Fibroblast of villous mesenchyme (primary cell): ENCODE data around the gene MAP3K2. TPM values are rescaled to one million over a fixed set of nuclear protein-coding genes. Genes with fewer than 3 reads are reported as not detected.
"Not testable (repeated sequence)": the region's sequence is repeated elsewhere in the genome, so short reads cannot be mapped to it uniquely, and the experiment has no call there.

Experiments used
- DNase-seq: peaks from one replicate; pipeline ENCODE4 v3.0.0-alpha.2; 2010; ENCODE audit warnings: low read depth
- H3K4me3 ChIP-seq: 2 replicates; pipeline ENCODE4 v1.5.1; 2011; ENCODE audit warnings: low read depth, mild to moderate bottlenecking, low read length
- CTCF ChIP-seq: IDR thresholded peaks from 2 replicates; pipeline ENCODE4 v1.5.1; 2012; ENCODE audit warnings: low read depth, mild to moderate bottlenecking, low read length; ENCODE audit not compliant: insufficient read depth
- total RNA-seq: library from RNA; depleted of rRNA; stranded (reverse); fragments of >200 nt; gene quantifications from 2 replicates; pipeline ENCODE4 v1.2.3, GENCODE V29; 2012

MAP3K2 gene
- total RNA-seq, 1 donor: 38.4 TPM

GRCh38 chr2:127358971-127359370, 28.8 kb downstream of the MAP3K2 start:
- no peak for TF ChIP-seq CTCF
- no peak overlapping the region for H3K4me3 ChIP-seq
- DNase-seq: no peak

- peak; percentile 34 for DNase-seq
- TF ChIP-seq CTCF: no peak
- H3K4me3 ChIP-seq: no peak overlapping the region
Observed at GRCh38 chr2:127358044-127358443, 29.7 kb downstream of the MAP3K2 start.

- no peak overlapping the region for H3K4me3 ChIP-seq
- no peak for TF ChIP-seq CTCF
- DNase-seq: peak; percentile 5
Observed at GRCh38 chr2:127357591-127357990, 30.2 kb downstream of the MAP3K2 start.

- H3K4me3 ChIP-seq: no peak overlapping the region
- DNase-seq: no peak
- TF ChIP-seq CTCF: no peak
Observed at GRCh38 chr2:127356531-127356930, 31.2 kb downstream of the MAP3K2 start.

- DNase-seq: peak; percentile 22
- TF ChIP-seq CTCF: peak; percentile 66
Observed at GRCh38 chr2:127355407-127356008, 32.3 kb downstream of the MAP3K2 start.

GRCh38 chr2:127353873-127354676, 33.7 kb downstream of the MAP3K2 start:
- peak; percentile 34 for DNase-seq
- H3K4me3 ChIP-seq: not testable (repeated sequence)

More at GRCh38 chr2:127355407-127356008, 32.3 kb downstream of the MAP3K2 start:
- H3K4me3 ChIP-seq: no peak overlapping the region

GRCh38 chr2:127353223-127353622, 34.6 kb downstream of the MAP3K2 start:
- DNase-seq, H3K4me3 ChIP-seq: not testable (repeated sequence)

- no peak overlapping the region for H3K4me3 ChIP-seq
- no peak for TF ChIP-seq CTCF
- DNase-seq: no peak
Observed at GRCh38 chr2:127351603-127352002, 36.2 kb downstream of the MAP3K2 start.
